Activated naive CD4-positive, alpha-beta T cell treated with anti-CD3 and anti-CD28 coated beads for 36 hours (primary cell): ENCODE measurements around the gene ANGPTL4. TPM values are rescaled to one million over a fixed set of nuclear protein-coding genes. Genes with fewer than 3 reads are reported as not detected.
"Not testable (repeated sequence)": the region's sequence is repeated elsewhere in the genome, so short reads cannot be mapped to it uniquely, and the experiment has no call there.

Experiments used
- CTCF ChIA-PET: fragments of 350-600 bp; sonication (Branson Sonifier 250); formaldehyde crosslinking; loops from one replicate; lab custom pipeline; 2021; ENCODE audit warnings: antibody characterized with exemption; lab: Charles Lee
- DNase-seq: peaks from one replicate; pipeline ENCODE4 v3.0.0-alpha.2; 2020
- H3K27ac Mint-ChIP-seq: one replicate; pipeline ENCODE4 v1.8.0; 2021; ENCODE audit warnings: mild to moderate bottlenecking, mixed read lengths
- H3K27me3 Mint-ChIP-seq: one replicate; pipeline ENCODE4 v1.8.0; 2021; ENCODE audit warnings: low read depth, mixed read lengths
- H3K36me3 Mint-ChIP-seq: one replicate; pipeline ENCODE4 v1.8.0; 2021; ENCODE audit warnings: low read depth, mixed read lengths
- H3K4me1 Mint-ChIP-seq: one replicate; pipeline ENCODE4 v1.8.0; 2021; ENCODE audit warnings: low read depth, mixed read lengths
- H3K4me3 Mint-ChIP-seq: one replicate; pipeline ENCODE4 v1.8.0; 2021; ENCODE audit warnings: mild to moderate bottlenecking, moderate library complexity, mixed read lengths
- H3K9me3 Mint-ChIP-seq: one replicate; pipeline ENCODE4 v1.8.0; 2021; ENCODE audit warnings: mixed read lengths
- intact Hi-C: fragments of 100-400 bp; cut with micrococcal nuclease; formaldehyde crosslinking; loops from one replicate; pipeline ENCODE4 v1.15.1; 2023
- total RNA-seq, 2 experiments: library from RNA; stranded (reverse); gene quantifications; one replicate each; pipeline ENCODE4 v1.2.3, GENCODE V29; 2021

Gene ANGPTL4
- total RNA-seq, 2 experiments from 2014 or later, result not detected

GRCh38 chr19:8397271-8397670, 33.3 kb downstream of the ANGPTL4 start:
- intact Hi-C loops, result no loop called here
- no peak overlapping the region for H3K4me3 Mint-ChIP-seq
- no peak for DNase-seq
- H3K27ac Mint-ChIP-seq, result peak overlapping the region; percentile 37
- peaks cover 23% of the 10 kb centered on the region for H3K4me1 Mint-ChIP-seq
- H3K27me3 Mint-ChIP-seq, result no peaks in the 10 kb centered on the region
- peaks cover 3% of the 10 kb centered on the region for H3K36me3 Mint-ChIP-seq
- CTCF ChIA-PET, result interaction anchor here (0.6 to 5.2 kb wide), 3 partner anchors 40 to 46 kb away, joined by 3 to 35 read pairs (median 3); no protein-coding TSS in a partner anchor
- no peaks in the 10 kb centered on the region for H3K9me3 Mint-ChIP-seq

GRCh38 chr19:8397746-8398310, 33.9 kb downstream of the ANGPTL4 start:
- peaks cover 21% of the 10 kb centered on the region for H3K4me1 Mint-ChIP-seq
- no peaks in the 10 kb centered on the region for H3K9me3 Mint-ChIP-seq
- H3K36me3 Mint-ChIP-seq, result peaks cover 3% of the 10 kb centered on the region
- CTCF ChIA-PET, result interaction anchor here (1.1 to 5.2 kb wide), 2 partner anchors 41 to 44 kb away, joined by 3 to 35 read pairs; no protein-coding TSS in a partner anchor
- no peaks in the 10 kb centered on the region for H3K27me3 Mint-ChIP-seq
- H3K4me3 Mint-ChIP-seq, result no peak overlapping the region
- H3K27ac Mint-ChIP-seq, result no peak overlapping the region
- intact Hi-C loops, result no loop called here
- DNase-seq, result no peak

DNA sequence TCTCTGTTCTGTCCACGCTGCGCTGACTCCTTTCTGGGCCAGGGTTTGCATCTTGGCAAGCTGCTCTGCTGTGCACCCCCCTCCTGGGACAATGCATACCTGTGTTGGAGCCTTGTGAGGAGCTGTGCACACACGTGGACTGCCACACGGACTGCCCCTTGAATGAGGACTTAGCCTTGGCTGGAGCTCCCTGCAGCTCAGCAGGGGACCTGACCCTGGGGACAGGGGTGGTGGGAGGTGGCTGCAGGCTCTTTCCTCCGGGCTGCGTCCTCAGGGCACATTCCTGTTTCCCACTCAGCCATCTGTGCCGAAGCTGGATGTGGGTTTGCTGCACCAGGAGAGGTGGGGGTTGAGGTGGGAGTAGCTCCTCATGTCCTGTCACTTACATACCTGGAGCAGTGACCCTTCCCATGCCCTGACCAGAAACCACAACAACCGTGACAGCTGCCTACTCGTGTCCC, 34.4 kb downstream of the ANGPTL4 start:
- no peak overlapping the region for H3K4me3 Mint-ChIP-seq
- intact Hi-C loops, result no loop called here
- H3K9me3 Mint-ChIP-seq, result no peaks in the 10 kb centered on the region
- peaks cover 18% of the 10 kb centered on the region for H3K4me1 Mint-ChIP-seq
- CTCF ChIA-PET, result interaction anchor here (1.1 to 5.2 kb wide), 2 partner anchors 41 to 45 kb away, joined by 3 to 35 read pairs; no protein-coding TSS in a partner anchor
- peaks cover 3% of the 10 kb centered on the region for H3K36me3 Mint-ChIP-seq
- no peak for DNase-seq
- no peaks in the 10 kb centered on the region for H3K27me3 Mint-ChIP-seq
- H3K27ac Mint-ChIP-seq, result no peak overlapping the region

GRCh38 chr19:8399681-8400188, 35.8 kb downstream of the ANGPTL4 start:
- intact Hi-C loops, result no loop called here
- CTCF ChIA-PET, result interaction anchor here (0.6 to 5.2 kb wide), 2 partner anchors 46 to 95 kb away, joined by 4 to 35 read pairs; no protein-coding TSS in a partner anchor
- H3K36me3 Mint-ChIP-seq, result peaks cover 5% of the 10 kb centered on the region
- no peaks in the 10 kb centered on the region for H3K27me3 Mint-ChIP-seq
- H3K9me3 Mint-ChIP-seq, result no peaks in the 10 kb centered on the region
- no peak for DNase-seq
- no peak overlapping the region for H3K4me3 Mint-ChIP-seq
- no peak overlapping the region for H3K27ac Mint-ChIP-seq
- peaks cover 15% of the 10 kb centered on the region for H3K4me1 Mint-ChIP-seq

- H3K4me1 Mint-ChIP-seq, result peaks cover 5% of the 10 kb centered on the region
- intact Hi-C loops, result no loop called here
Observed at GRCh38 chr19:8401981-8402411, 38.0 kb downstream of the ANGPTL4 start.

DNA sequence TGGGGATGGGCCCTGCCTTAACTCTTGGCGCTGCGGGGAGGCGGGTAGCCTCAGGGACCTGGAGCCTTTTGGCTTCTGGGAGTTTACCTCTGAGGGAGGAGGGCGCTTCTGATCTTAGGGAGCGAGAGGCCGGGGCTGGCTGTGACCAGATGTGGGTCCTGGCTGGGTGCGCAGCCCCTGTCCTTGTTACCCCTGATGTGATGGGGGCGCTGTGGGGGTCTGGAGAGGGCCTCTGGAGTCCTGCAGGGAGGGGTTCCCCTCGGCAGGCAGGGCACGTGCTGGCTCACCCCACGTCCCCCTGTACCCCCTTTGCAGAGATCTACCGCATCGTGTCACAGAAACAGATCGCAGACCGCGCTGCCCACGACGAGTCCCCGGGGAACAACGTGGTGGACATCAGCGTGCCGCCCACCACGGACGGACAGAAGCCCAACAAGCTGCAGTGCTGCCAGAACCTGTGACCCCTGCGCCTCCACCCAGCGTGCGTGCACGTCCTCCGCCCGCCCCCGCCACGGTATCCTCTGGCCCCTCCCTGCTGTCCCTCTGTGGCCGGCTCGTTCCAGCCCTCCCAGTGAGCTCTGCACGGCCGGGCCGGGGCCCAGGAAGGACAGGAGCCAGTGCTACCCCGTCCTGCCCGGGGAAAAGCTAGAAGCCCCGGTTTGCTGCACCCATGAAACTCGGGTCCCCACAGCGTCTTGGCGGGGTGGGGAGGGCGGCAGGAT, 39.3 kb downstream of the ANGPTL4 start:
- CTCF ChIA-PET, result no interaction called here
- intact Hi-C loops, result no loop called here
- Mint-ChIP-seq H3K27ac (no peak overlapping the region), H3K36me3 (peaks cover 7% of the 10 kb centered on the region), H3K4me1 (no peaks in the 10 kb centered on the region), H3K27me3 (no peaks in the 10 kb centered on the region), H3K9me3 (no peaks in the 10 kb centered on the region), H3K4me3 (no peak overlapping the region)
- DNase-seq, result no peak

More at GRCh38 chr19:8401981-8402411, 38.0 kb downstream of the ANGPTL4 start:
- CTCF ChIA-PET, result interaction anchor here (5.2 kb wide), 1 partner anchor 48 kb away, joined by 35 read pairs; no protein-coding TSS in a partner anchor
- Mint-ChIP-seq H3K36me3 (peaks cover 7% of the 10 kb centered on the region), H3K9me3 (no peaks in the 10 kb centered on the region), H3K4me3 (no peak overlapping the region), H3K27me3 (no peaks in the 10 kb centered on the region), H3K27ac (no peak overlapping the region)
- DNase-seq, result no peak

GRCh38 chr19:8403820-8404109, 39.8 kb downstream of the ANGPTL4 start:
- intact Hi-C loops, result no loop called here
- no peak for DNase-seq
- CTCF ChIA-PET, result no interaction called here
- Mint-ChIP-seq H3K27me3 (no peaks in the 10 kb centered on the region), H3K4me1 (no peaks in the 10 kb centered on the region), H3K36me3 (peaks cover 7% of the 10 kb centered on the region), H3K9me3 (no peaks in the 10 kb centered on the region), H3K27ac (no peak overlapping the region), H3K4me3 (no peak overlapping the region)

DNA sequence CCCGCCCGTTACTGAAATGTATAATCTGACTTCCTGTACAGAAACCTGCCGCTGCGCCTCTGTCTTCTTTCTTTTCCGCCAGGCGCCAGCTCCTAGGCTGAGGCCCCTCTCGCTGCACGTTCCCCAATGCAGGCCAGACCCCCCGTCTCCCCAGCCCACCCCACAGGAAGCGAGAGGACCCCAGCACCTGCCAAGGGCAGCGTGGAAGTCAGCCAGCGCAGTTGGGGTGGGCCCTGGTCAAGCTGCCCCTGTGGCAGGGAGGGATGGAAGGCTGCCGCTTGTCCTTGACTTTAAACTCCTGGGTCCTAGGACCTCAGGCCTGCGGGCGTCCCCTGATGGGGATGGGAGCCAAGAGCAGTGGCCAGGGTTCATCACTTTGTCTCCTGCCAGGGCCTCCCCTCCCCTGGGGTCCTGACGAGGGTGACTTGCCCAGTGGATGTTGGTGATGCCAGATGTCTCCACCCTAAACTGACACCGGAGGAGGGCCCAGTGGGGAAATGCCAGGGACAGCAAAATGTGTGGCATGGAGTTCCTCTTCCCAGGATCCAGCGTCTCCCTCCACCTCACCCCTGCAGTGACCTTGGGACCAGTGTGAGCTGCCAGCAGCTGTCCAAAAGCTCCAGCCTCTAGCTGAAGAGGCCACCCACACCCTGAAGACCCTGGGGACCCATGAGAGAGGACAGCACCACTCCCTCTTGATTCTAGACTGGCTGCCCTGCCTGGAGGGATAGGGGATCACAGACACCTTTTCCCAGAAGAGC, 40.6 kb downstream of the ANGPTL4 start:
- no peak for DNase-seq
- Mint-ChIP-seq H3K36me3 (peaks cover 7% of the 10 kb centered on the region), H3K9me3 (no peaks in the 10 kb centered on the region), H3K27ac (no peak overlapping the region), H3K27me3 (no peaks in the 10 kb centered on the region), H3K4me1 (no peaks in the 10 kb centered on the region), H3K4me3 (no peak overlapping the region)
- CTCF ChIA-PET, result interaction anchor here (1.1 kb wide), 1 partner anchor 9 kb away, joined by 3 read pairs; no protein-coding TSS in a partner anchor
- intact Hi-C loops, result no loop called here

DNA sequence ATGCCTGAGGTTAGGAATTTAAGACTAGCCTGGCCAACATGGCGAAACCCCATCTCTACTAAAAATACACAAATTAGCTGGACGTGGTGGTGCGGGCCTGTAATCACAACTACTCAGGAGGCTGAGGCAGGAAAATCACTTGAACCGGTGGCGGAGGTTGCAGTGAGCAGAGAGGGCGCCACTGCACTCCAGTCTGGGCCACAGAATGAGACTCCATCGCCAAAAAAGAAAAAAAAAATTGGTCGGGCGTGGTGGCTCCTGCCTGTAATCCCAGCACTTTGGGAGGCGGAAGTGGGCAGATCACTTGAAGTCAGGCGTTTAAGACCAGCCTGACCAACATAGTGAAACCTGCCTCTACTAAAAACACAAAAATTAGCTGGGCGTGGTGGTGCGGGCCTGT, 46.8 kb downstream of the ANGPTL4 start:
- CTCF ChIA-PET, result interaction anchor here (0.6 to 4.9 kb wide), 3 partner anchors 57 to 181 kb away, joined by 3 to 21 read pairs (median 5); no protein-coding TSS in a partner anchor
- H3K27ac Mint-ChIP-seq, DNase-seq, H3K4me3 Mint-ChIP-seq, H3K27me3 Mint-ChIP-seq, H3K9me3 Mint-ChIP-seq, H3K4me1 Mint-ChIP-seq, intact Hi-C loops, H3K36me3 Mint-ChIP-seq: not testable (repeated sequence)

- Mint-ChIP-seq H3K4me3 (peak within 1 kb of the TSS; percentile 56), H3K27ac (no peak within 1 kb of the TSS), H3K4me1 (peaks cover 5% of the 10 kb centered on the region), H3K27me3 (no peaks in the 10 kb centered on the region), H3K9me3 (no peaks in the 10 kb centered on the region), H3K36me3 (no peaks in the 10 kb centered on the region)
- DNase-seq, result peak; percentile 95
- intact Hi-C loops, result loop anchor here (1.0 to 2.0 kb wide), 6 partner anchors 23 to 165 kb away; partner anchors contain the start of genes HNRNPM and RAB11B
- CTCF ChIA-PET, result interaction anchor here (0.6 to 4.9 kb wide), 18 partner anchors 8 to 168 kb away, joined by 3 to 21 read pairs (median 4); partner anchors contain the start of genes HNRNPM and MYO1F
Observed at GRCh38 chr19:8412783-8413628, 49.1 kb downstream of the ANGPTL4 start, which contains the start of gene MARCHF2. Gene MARCHF2 (plus strand): TSS chr19:8413305. CDS start chr19:8421841, 8,536 bp downstream.

- Mint-ChIP-seq H3K4me1 (peaks cover 5% of the 10 kb centered on the region), H3K27me3 (no peaks in the 10 kb centered on the region), H3K4me3 (peak overlapping the region; percentile 41), H3K36me3 (no peaks in the 10 kb centered on the region), H3K27ac (no peak overlapping the region), H3K9me3 (no peaks in the 10 kb centered on the region)
- DNase-seq, result no peak
- intact Hi-C loops, result loop anchor here (1.0 to 2.0 kb wide), 6 partner anchors 23 to 165 kb away; partner anchors contain the start of genes HNRNPM and RAB11B
- CTCF ChIA-PET, result interaction anchor here (0.8 to 4.9 kb wide), 10 partner anchors 8 to 164 kb away, joined by 3 to 21 read pairs (median 4); partner anchors contain the start of genes HNRNPM and MYO1F
Observed at GRCh38 chr19:8413629-8413995, 49.7 kb downstream of the ANGPTL4 start.
